HG02852 (cell line): Measurements from ENCODE around the gene CLNS1A.
"Not testable (repeated sequence)": the region's sequence is repeated elsewhere in the genome, so short reads cannot be mapped to it uniquely, and the experiment has no call there.

ENCODE experiments used
- ATAC-seq: cut with Tn5 transposase; IDR thresholded peaks from one replicate; pipeline ENCODE4 v1.9.1; 2021; ENCODE audit warnings: mild to moderate bottlenecking, moderate library complexity; ENCODE audit not compliant: unreplicated experiment

CLNS1A gene

GRCh38 chr11:77619576-77620198, 17.9 kb downstream of the CLNS1A start:
- ATAC-seq, result no peak

- no peak for ATAC-seq
Measured at GRCh38 chr11:77617892-77618291, 19.7 kb downstream of the CLNS1A start.

- no peak for ATAC-seq
Measured at GRCh38 chr11:77611921-77612320, 25.7 kb downstream of the CLNS1A start.

GRCh38 chr11:77609234-77609633, 28.4 kb downstream of the CLNS1A start:
- no peak for ATAC-seq

- no peak for ATAC-seq
Measured at GRCh38 chr11:77604281-77604680, 33.3 kb downstream of the CLNS1A start.

- ATAC-seq, result no peak
Measured at GRCh38 chr11:77602381-77603088, 35.1 kb downstream of the CLNS1A start.

- no peak for ATAC-seq
Measured at GRCh38 chr11:77598195-77598594, 39.4 kb downstream of the CLNS1A start.

- ATAC-seq, result no peak
Measured at GRCh38 chr11:77596626-77597025, 41.0 kb downstream of the CLNS1A start.

- ATAC-seq, result no peak
Measured at GRCh38 chr11:77593883-77594282, 43.7 kb downstream of the CLNS1A start.

GRCh38 chr11:77592727-77593126, 44.9 kb downstream of the CLNS1A start:
- no peak for ATAC-seq

GRCh38 chr11:77590194-77590782, 47.3 kb downstream of the CLNS1A start:
- no peak for ATAC-seq

- peak; percentile 87 for ATAC-seq
Measured at GRCh38 chr11:77589521-77590193, 47.9 kb downstream of the CLNS1A start, which contains the start of gene AQP11. AQP11 (plus strand) TSS chr11:77589953; CDS start chr11:77589993, 40 bp downstream.

GRCh38 chr11:77589181-77589520, 48.4 kb downstream of the CLNS1A start:
- ATAC-seq, result peak; percentile 31

GRCh38 chr11:77580712-77581337, 56.8 kb downstream of the CLNS1A start:
- ATAC-seq, result no peak

GRCh38 chr11:77575428-77575827, 62.2 kb downstream of the CLNS1A start:
- ATAC-seq, result not testable (repeated sequence)

GRCh38 chr11:77570896-77571295, 66.7 kb downstream of the CLNS1A start:
- ATAC-seq, result not testable (repeated sequence)

GRCh38 chr11:77569676-77570070, 67.9 kb downstream of the CLNS1A start:
- ATAC-seq, result no peak

GRCh38 chr11:77568916-77569675, 68.5 kb downstream of the CLNS1A start:
- ATAC-seq, result no peak

GRCh38 chr11:77568306-77568705, 69.3 kb downstream of the CLNS1A start:
- no peak for ATAC-seq
